Activated T-cell treated with anti-CD3 and anti-CD28 coated beads, Interleukin-2, amount 50 U/mL, for 24 hours (primary cell): ENCODE data around the gene ZNF232.
"Not testable (repeated sequence)": the region's sequence is repeated elsewhere in the genome, so short reads cannot be mapped to it uniquely, and the experiment has no call there.

Experiments
- DNase-seq: peaks from one replicate; pipeline ENCODE4 v3.0.0-alpha.2; 2020
- H3K27ac Mint-ChIP-seq: 2 replicates; pipeline ENCODE4 v1.8.0; 2020; ENCODE audit warnings: mild to moderate bottlenecking, mixed read lengths
- H3K27me3 Mint-ChIP-seq: 2 replicates; pipeline ENCODE4 v1.8.0; 2020; ENCODE audit warnings: mixed read lengths
- H3K36me3 Mint-ChIP-seq: 2 replicates; pipeline ENCODE4 v1.8.0; 2020; ENCODE audit warnings: low read depth, mixed read lengths
- H3K4me1 Mint-ChIP-seq: 2 replicates; pipeline ENCODE4 v1.8.0; 2020; ENCODE audit warnings: low read depth, mixed read lengths
- H3K4me3 Mint-ChIP-seq: 2 replicates; pipeline ENCODE4 v1.8.0; 2020; ENCODE audit warnings: mild to moderate bottlenecking, moderate library complexity, mixed read lengths
- H3K9me3 Mint-ChIP-seq: 2 replicates; pipeline ENCODE4 v1.8.0; 2020; ENCODE audit warnings: mixed read lengths

Gene ZNF232

DNA sequence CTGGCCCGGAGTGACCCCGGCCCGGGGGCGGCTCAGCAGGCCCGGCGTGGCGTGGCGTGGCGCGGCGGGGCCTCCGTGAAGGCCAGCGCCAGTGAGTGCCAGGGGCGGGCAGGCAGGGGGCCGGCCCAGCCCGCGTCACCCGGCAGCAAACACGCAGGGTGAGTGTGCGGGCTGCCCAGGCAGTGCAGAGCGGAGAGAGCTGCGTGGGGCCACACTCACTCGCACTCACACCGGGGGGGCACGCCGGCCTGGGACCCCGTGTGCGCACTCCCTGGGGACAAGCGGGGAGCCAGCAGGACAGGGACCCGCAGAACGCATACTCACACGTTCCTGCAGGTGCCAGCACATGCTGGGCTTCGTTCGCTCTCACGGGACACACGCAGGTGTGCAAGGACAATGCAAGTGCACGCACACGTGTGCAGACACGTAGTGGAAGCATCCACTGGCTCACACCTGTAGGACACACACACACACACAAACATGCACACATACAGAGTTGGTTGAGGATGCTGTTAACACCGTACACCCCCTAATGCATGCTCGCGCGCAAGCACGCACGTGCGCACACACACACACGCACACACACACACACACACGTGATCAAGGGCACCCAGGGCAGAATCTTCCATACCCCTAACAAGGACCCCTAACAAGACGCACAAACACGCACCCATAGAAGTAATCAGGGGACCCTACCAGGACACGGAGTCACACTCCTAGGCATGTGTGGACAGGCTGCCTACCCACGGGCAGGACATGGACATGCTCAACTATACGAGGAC, 11.9 kb upstream of the ZNF232 start:
- H3K4me1 Mint-ChIP-seq, result peaks cover 3% of the 10 kb centered on the region
- H3K9me3 Mint-ChIP-seq, result no peaks in the 10 kb centered on the region
- DNase-seq, result peak; percentile 25
- no peak overlapping the region for H3K27ac Mint-ChIP-seq
- no peak overlapping the region for H3K4me3 Mint-ChIP-seq
- H3K27me3 Mint-ChIP-seq, result peaks cover 59% of the 10 kb centered on the region
- H3K36me3 Mint-ChIP-seq, result no peaks in the 10 kb centered on the region

DNA sequence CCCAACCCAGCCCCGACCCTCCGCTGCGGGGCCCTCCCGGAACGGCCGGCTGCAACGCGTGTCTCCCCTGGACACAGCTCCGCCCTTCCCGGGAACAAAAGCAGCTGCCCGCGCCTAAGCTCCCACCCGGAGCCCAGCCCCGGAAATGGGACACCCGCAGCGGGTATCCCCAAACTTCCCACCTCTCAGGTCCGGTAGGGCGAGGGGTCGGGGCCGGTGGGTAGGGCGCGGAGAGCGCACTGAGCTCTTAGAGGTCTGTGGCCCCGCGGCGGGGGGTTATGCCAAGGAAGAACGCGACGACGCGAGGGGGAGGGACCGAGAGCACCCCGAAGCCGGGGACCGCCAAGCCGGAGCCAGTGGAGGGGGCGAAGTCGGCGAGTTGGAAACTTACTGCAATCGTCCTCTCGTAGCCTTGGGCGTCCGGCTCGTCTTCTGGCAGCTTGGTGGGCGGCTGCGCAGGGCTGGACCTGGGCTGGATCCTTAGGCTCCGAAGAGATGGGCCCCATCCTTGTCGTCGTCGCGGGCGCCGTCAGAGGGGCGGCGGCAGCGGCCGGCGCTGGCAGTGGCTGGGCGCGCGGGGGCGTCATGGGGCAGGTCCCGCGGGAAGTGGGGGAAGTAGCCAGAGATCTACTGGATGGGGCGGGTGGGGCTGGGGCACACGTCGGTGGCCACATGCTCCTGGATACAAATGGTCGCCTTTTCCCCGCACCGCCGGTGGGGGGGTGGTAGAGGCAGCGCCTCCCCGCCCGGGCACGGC, 11.1 kb upstream of the ZNF232 start:
- H3K4me3 Mint-ChIP-seq, result peak overlapping the region; percentile 47
- H3K9me3 Mint-ChIP-seq, result no peaks in the 10 kb centered on the region
- peaks cover 3% of the 10 kb centered on the region for H3K4me1 Mint-ChIP-seq
- no peak overlapping the region for H3K27ac Mint-ChIP-seq
- peak; percentile 35 for DNase-seq
- H3K36me3 Mint-ChIP-seq, result no peaks in the 10 kb centered on the region
- H3K27me3 Mint-ChIP-seq, result peaks cover 67% of the 10 kb centered on the region

DNA sequence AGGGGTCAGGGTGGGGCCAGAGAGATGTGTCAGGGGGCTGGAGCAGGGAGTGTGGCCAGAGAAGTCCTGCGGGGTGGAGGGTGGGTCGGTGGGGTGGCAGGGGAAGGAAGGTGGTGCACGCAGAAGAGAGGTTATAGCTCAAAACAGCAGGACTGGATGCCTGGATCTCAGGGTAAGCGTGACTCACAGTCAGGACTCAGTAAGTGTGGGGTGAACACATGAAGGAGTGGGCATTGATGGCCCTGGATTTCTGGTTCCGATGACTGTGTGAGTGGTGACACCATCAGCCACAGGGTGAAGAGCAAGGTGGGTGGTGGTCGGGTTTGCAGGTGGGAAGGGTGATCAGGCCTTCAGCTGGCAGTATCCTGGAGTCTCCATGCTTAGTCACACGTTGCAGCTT, 10.4 kb upstream of the ZNF232 start:
- peak; percentile 18 for DNase-seq

DNA sequence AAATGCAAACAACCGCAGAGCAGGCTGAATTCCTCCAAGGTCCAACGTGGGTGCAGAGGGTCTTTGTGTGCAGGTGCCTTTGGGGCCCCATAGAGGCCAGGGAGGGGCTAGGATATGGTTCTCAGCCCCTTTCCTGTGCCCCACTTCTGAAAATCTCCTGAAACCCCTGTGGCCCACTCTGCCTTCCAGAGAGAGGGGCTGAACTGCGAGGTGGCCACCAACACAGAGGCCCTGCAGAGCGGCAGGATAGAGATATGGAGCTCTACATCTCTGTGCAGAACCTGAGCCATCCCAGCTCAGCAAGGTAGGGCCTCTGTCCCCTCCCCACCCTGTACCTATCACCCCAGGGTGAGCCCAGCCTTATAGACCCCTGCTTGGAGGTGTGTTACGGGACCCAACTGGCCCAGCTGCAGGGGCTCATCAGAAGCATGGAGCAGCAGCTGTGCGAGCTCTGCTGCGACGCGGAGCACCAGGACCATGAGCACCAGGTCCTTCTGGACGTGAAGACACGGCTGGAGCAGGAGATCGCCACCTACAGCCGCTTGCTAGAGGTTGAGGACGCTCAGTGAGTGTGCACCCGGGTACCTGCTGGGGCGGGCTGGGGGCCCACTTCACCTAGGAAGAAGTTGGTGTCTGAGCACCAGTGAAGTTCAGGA, 9.6 kb upstream of the ZNF232 start:
- Mint-ChIP-seq H3K4me1 (peaks cover 3% of the 10 kb centered on the region), H3K27me3 (peaks cover 75% of the 10 kb centered on the region)

More for the DNA sequence above, 10.4 kb upstream of the ZNF232 start:
- not testable (repeated sequence) for H3K27ac Mint-ChIP-seq, H3K4me3 Mint-ChIP-seq, H3K9me3 Mint-ChIP-seq, H3K36me3 Mint-ChIP-seq, H3K4me1 Mint-ChIP-seq
- peaks cover 68% of the 10 kb centered on the region for H3K27me3 Mint-ChIP-seq

DNA sequence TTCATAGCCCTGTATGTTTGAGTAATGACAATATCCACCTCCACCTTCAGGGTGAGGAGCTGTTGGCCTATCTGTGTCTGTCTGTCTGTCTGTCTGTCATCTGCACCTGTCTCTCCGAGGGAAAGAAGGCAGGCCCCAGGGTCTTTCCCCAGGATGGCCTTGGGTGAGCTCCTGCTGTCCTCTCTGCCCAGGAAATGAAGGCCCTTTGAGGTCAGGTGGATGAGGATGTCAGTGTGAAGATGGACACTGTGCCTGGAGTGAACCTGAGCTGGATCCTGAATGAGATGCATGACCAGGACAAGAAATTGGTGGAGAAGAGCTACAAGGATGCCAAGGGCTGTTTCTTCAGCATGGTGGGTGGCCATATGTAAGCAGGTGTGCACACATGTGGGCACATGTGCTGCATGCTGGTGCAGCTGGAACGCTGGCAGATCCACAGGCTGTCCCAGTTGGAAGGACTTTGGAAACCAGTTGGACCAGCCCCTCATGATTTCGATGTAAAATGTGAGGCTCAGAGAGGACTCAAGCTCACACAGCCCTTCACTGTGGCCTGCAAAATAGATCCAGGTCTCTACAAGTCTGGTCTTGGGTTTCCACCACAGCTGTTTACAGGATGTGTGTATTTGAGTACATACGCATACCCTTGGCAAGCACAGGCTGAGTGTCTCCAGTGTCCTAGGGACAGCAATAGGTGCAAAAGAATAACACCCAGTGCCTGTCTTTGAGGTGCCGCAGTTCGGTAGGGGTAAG, 8.9 kb upstream of the ZNF232 start:
- H3K27me3 Mint-ChIP-seq, result peaks cover 80% of the 10 kb centered on the region
- not testable (repeated sequence) for H3K27ac Mint-ChIP-seq, H3K9me3 Mint-ChIP-seq, H3K36me3 Mint-ChIP-seq, H3K4me1 Mint-ChIP-seq, H3K4me3 Mint-ChIP-seq
- DNase-seq, result peak; percentile 20

More for the DNA sequence above, 9.6 kb upstream of the ZNF232 start:
- no peaks in the 10 kb centered on the region for H3K36me3 Mint-ChIP-seq
- H3K9me3 Mint-ChIP-seq, result no peaks in the 10 kb centered on the region
- no peak overlapping the region for H3K27ac Mint-ChIP-seq
- no peak overlapping the region for H3K4me3 Mint-ChIP-seq
- DNase-seq, result peak; percentile 20

DNA sequence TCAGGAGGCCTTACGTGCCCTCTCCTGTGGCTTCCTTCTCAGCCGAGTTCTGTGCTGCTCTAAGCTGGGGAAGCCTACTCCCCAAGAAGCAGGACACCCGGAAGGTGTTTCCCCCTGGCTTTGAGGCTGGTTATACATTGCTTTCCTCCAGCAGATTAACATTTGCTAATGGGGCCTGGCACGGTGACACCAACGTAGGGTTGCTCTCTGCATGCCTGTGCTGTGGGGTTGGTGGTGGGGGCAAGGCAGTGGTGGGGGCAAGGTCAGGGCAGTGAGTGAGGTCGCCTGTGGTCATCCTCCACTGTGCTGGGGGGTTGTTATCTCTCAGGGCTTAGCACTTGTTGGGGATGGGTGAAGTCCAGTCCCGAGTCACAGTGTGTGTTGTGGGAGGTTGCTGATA, 8.4 kb upstream of the ZNF232 start:
- Mint-ChIP-seq H3K4me1 (peaks cover 4% of the 10 kb centered on the region), H3K4me3 (no peak overlapping the region), H3K9me3 (no peaks in the 10 kb centered on the region), H3K27me3 (peaks cover 83% of the 10 kb centered on the region), H3K27ac (no peak overlapping the region), H3K36me3 (no peaks in the 10 kb centered on the region)
- no peak for DNase-seq

DNA sequence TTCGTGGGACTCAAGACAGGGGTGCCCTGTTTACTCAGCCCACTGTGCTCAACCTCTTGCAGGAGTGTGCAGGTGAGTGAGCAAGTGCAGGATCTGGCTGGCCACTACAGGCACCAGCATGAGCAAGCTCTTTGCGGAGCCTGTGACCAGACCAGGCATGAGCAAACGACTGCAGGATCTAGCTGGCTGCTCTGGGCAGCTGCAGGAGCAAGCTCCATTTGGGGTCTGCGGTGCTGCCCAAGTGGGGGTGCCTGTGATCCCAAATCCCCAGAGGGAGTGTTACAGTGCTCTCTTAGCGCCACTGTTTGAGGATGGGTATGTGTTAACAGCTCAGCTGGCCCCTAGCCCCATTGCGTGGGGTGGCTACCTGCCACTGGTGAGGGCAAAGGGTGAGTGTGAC, 6.5 kb upstream of the ZNF232 start:
- DNase-seq, result peak; percentile 20
- peaks cover 5% of the 10 kb centered on the region for H3K4me1 Mint-ChIP-seq
- peaks cover 76% of the 10 kb centered on the region for H3K27me3 Mint-ChIP-seq
- H3K27ac Mint-ChIP-seq, result no peak overlapping the region
- H3K4me3 Mint-ChIP-seq, result no peak overlapping the region
- H3K36me3 Mint-ChIP-seq, result peaks cover 16% of the 10 kb centered on the region
- no peaks in the 10 kb centered on the region for H3K9me3 Mint-ChIP-seq

DNA sequence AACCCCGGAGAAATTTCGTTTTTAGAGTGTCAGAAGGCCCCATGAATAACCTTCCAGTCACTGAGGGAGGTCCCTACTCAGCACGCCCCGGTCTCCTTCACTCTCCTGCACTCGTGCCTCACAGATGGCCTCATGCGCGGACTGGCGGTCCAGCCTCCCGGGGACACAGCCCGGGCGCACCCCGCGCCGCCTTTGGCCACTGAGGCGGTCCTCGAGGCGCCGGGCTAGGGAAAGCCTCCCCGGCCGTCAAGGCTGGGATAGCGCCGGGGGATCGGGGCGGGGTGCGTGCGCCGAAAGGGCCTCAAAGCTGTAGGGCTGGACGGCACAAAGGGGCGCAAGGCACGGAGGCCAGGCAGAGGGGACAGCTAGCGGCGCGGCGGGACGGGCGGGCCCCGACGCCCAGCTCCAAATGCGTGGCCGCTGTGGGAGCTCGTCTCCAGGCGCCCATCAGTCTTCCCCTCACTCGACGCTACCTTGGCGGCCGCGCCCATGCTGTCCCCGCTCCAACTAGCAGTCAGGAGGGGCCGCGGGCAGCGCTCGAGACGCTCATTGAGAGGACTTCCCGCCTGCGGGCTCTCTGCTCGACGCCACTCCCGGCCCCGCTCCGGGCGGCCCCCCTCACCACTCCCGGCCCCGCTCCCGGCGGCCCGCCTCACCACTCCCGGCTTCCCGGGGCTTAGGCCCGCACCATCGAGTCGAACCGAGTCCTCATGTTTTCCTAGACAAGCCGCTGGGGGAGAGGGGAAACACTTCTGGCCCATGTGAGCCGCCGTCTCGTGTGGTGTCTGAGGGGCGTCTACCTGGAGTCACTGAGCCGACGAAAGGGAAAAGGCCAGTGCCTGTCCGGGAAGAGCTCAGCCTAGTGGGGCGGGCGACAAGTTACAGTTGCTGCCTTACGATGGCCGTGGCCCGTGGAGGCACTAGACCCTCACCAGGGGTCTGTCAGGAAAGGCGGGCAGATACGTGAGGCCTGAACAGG, 4.3 kb upstream of the ZNF232 start, which contains the start of gene USP6:
TSS of gene USP6 (plus strand) at position 360 of the 979 bp plus-strand sequence. CDS start 14,336 bp downstream, outside the sequence.
- H3K4me3 Mint-ChIP-seq, result no peak within 1 kb of the TSS
- peak; percentile 29 for DNase-seq
- H3K27me3 Mint-ChIP-seq, result peaks cover 58% of the 10 kb centered on the region

DNA sequence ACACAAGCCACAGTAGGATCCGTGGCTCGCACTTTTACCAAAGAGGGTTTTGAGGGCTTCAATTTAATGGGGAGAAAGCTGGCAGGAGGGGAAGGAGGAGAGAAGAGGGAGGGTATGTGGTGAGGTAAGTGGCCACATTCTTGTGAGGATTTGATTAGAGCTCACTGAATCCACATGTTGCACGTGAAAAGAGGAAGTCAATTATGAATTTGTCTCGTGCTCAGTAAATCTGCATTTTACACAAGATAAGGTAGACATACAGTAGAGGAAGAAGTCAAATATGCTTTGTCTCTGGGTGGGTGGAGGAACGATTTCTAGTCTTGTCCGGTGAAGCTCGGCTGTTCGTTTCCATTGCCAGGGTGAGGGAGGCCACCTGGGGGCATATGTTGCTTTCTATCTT, 862 bp downstream of the ZNF232 start:
- Mint-ChIP-seq H3K9me3 (peaks cover 7% of the 10 kb centered on the region), H3K4me3 (peak overlapping the region; percentile 84), H3K36me3 (peaks cover 84% of the 10 kb centered on the region), H3K27ac (peak overlapping the region; percentile 82), H3K27me3 (peaks cover 14% of the 10 kb centered on the region), H3K4me1 (peaks cover 40% of the 10 kb centered on the region)
- DNase-seq, result no peak

More for the DNA sequence above, 4.3 kb upstream of the ZNF232 start, which contains the start of gene USP6:
- Mint-ChIP-seq H3K9me3 (no peaks in the 10 kb centered on the region), H3K27ac (no peak within 1 kb of the TSS), H3K36me3 (peaks cover 33% of the 10 kb centered on the region), H3K4me1 (peaks cover 15% of the 10 kb centered on the region)

DNA sequence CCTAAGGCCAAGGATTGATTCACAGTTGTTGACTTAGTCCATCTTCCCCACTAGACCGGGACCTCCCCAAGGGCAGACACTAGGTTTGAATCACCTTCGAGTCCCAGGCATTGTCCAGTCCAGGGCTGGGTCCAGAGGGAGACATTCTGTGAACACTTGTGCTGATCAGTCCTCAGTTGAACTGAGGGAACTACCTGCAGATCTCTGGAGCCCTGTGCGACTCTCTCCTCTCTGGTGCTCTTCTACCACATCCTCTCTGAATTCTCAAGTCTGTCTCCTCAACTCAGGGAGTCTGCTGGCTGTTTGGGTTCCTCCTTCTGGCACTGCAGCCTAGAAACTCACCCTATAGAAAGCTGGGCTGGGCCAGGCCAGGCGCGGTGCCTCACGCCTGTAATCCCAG, 10.8 kb downstream of the ZNF232 start:
- no peak for DNase-seq
- Mint-ChIP-seq H3K4me1 (peaks cover 8% of the 10 kb centered on the region), H3K9me3 (peaks cover 20% of the 10 kb centered on the region), H3K27me3 (peaks cover 16% of the 10 kb centered on the region), H3K27ac (no peak overlapping the region), H3K4me3 (no peak overlapping the region), H3K36me3 (peaks cover 33% of the 10 kb centered on the region)

DNA sequence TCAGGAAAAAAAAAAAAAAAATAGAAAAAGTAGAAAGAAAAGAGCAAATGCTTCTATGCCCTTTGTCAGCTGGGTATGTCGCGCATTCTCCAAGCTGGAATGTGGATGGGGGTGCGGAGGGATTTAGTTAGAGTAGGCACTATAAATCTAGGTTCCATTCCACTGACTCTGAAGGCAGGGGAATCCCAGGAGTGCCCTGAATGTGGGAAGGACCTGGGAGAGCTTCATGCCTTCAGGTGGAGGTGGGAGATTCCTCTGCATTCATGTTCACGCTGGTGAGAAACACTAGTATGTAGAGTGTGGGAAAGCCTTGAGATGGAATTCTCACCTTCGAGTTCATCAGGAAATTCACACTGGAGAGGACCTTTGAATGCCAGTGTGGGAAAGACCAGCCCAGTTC, 12.4 kb downstream of the ZNF232 start:
- Mint-ChIP-seq H3K27me3 (peaks cover 16% of the 10 kb centered on the region), H3K36me3 (peaks cover 25% of the 10 kb centered on the region), H3K27ac (no peak overlapping the region), H3K4me1 (peaks cover 8% of the 10 kb centered on the region), H3K9me3 (peaks cover 30% of the 10 kb centered on the region), H3K4me3 (no peak overlapping the region)
- no peak for DNase-seq

DNA sequence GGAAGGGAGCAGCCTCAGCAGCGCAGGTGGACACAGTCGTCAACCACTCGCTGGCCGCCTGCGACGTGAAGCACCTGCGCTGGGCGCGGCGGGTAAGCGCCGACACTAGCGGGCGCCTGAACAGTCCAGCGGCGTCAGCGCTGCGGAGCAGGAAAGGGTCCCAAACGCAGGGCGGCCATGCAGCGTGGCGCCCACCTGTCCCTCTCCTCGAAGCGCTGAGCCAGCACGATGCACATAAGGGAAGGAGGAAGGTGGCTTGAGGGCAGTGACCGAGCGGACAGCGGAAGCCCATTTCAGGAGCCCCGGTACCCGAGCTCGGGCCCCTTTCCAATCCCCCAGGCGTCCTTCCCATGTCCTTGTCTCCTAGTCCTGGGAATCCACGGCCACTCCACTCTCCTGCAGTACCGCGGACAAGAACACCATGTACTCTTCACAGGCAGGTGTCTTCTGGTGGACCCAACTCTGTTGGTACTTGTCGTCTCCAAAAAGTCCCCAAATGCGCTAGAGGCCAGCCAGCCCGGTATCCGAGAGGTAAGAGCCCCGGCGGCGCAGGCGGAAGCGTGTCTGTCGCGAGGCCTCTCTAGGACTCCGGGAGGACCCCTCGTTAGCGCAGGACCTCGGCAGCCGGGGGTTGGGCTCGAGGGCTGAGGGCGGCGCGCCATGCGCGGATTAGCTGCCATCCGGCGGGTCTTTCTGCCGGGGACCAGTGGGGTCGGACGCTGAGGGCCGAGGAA, 14.4 kb downstream of the ZNF232 start:
- H3K27me3 Mint-ChIP-seq, result peaks cover 16% of the 10 kb centered on the region
- peak overlapping the region; percentile 64 for H3K4me3 Mint-ChIP-seq
- peaks cover 38% of the 10 kb centered on the region for H3K36me3 Mint-ChIP-seq
- peaks cover 8% of the 10 kb centered on the region for H3K4me1 Mint-ChIP-seq
- peak; percentile 65 for DNase-seq
- H3K27ac Mint-ChIP-seq, result peak overlapping the region; percentile 52
- peaks cover 45% of the 10 kb centered on the region for H3K9me3 Mint-ChIP-seq

DNA sequence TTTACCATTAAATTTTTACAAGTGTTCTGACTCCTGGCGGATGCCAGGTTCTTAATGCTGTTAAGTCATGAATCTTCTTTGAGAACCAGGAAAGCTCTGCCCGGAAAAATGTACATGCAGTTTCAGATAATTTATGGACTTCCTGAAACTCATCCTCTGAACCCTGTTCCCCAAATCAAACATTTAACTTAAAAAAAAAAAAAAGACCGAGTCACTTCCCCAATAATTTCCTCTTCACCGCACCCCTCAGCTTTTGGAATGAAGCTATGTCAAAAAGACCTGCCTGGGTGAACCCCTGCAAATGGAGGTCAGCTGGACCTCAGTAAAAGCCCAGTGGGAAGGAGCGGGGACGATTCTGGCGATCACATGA, 15.0 kb downstream of the ZNF232 start:
- peaks cover 51% of the 10 kb centered on the region for H3K9me3 Mint-ChIP-seq
- H3K4me1 Mint-ChIP-seq, result peaks cover 8% of the 10 kb centered on the region
- H3K4me3 Mint-ChIP-seq, result peak overlapping the region; percentile 64
- no peak overlapping the region for H3K27ac Mint-ChIP-seq
- no peak for DNase-seq
- H3K27me3 Mint-ChIP-seq, result peaks cover 16% of the 10 kb centered on the region
- peaks cover 43% of the 10 kb centered on the region for H3K36me3 Mint-ChIP-seq
